NCI-H460 (cell line): ENCODE data around the gene RNF169. TPM values are rescaled to one million over a fixed set of nuclear protein-coding genes. Genes with fewer than 3 reads are reported as not detected.

Source experiments
- DNase-seq: peaks from one replicate; pipeline ENCODE4 v3.0.0-alpha.2; 2016; ENCODE audit warnings: low read depth; ENCODE audit errors: extremely low read depth
- polyA plus RNA-seq: library from polyadenylated mRNA; depleted of rRNA; stranded (reverse); fragments of >200 nt; gene quantifications from 2 replicates; pipeline ENCODE4 v1.2.3, GENCODE V29; 2014; cell fraction: nucleus; rRNA removed
- total RNA-seq: library from RNA; depleted of rRNA; stranded (reverse); fragments of >200 nt; shearing (Covaris generic); gene quantifications from 2 replicates; pipeline ENCODE4 v1.2.3, GENCODE V29; 2014; rRNA removed

RNF169 gene, protein sequence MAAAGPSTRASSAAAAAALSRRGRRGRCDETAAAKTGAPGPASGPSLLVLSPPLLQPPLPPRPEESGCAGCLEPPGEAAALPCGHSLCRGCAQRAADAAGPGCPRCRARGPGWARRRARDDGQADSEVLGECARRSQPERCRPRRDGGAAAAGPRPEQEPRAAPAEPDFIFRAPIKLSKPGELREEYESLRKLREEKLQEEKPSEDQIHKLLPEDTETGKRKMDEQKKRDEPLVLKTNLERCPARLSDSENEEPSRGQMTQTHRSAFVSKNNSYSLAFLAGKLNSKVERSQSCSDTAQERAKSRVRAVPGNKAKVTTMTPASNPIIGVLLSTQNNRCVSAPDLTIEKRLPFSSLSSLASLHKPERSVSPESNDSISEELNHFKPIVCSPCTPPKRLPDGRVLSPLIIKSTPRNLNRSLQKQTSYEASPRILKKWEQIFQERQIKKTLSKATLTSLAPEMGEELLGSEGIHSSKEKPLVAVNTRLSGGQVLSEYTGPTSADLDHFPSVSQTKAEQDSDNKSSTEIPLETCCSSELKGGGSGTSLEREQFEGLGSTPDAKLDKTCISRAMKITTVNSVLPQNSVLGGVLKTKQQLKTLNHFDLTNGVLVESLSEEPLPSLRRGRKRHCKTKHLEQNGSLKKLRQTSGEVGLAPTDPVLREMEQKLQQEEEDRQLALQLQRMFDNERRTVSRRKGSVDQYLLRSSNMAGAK
- 11.1 and 12.3 TPM in 2 replicates for total RNA-seq
- polyA plus RNA-seq: 12.0 and 17.5 TPM in 2 replicates

GRCh38 chr11:74748211-74749126, at the start of gene RNF169:
Gene RNF169, plus strand, starts transcription at chr11:74748849. Its CDS starts 32 bp downstream, at chr11:74748881.
- peak; percentile 88 for DNase-seq

GRCh38 chr11:74699615-74700396, 48.8 kb upstream of the RNF169 start:
- DNase-seq: no peak

DNA sequence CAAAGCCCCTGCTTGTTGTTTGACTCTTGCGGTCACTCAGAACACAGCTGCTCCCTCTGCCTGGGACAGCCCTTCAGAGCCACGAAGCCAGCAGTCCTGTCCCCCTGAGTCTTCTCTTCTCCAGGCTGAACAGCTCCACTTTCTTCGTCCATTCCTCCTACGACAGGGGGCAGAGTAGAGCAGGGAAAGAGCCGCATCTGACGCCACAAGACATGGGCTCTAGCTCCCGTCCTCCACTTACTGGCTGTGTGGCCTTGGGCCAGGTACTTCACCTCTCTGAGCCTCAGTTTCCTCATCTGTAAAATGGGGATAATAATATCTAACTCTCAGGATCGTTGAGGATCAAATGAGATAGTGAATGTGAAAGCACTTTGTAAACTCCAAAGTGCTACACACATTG, 47.3 kb upstream of the RNF169 start:
- DNase-seq: no peak

DNA sequence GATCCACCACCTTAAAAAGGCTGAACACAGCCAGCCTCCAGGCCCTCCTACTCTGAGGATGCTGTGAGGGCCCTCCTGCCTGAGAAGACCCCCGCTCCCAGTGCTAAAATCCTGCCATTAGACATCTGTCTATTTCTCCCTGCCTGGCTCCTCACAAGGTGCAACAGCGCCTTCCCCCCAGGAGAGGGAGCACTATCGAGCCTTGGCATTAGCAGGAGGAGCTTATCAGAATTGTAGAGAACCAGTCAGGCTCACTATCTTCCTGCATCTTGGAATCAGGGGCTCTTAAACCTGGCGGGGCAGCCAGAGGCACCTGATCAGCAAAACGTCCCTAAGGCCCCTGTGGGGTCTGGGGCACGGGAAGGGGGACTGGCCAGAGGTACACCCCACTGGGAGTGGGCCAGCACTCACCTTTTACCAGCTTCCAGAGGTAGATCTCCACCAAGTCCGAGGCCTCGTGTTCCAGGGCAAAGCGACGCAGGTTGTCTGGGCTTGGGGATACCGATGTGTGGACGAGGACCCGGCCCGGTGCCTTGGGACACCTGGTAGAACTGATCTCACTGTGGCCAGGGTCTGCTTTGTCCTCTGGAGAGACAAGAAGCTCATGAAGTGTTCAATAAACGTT, 46.2 kb upstream of the RNF169 start:
- DNase-seq: peak; percentile 60

GRCh38 chr11:74703211-74703610, 45.4 kb upstream of the RNF169 start:
- no peak for DNase-seq

DNA sequence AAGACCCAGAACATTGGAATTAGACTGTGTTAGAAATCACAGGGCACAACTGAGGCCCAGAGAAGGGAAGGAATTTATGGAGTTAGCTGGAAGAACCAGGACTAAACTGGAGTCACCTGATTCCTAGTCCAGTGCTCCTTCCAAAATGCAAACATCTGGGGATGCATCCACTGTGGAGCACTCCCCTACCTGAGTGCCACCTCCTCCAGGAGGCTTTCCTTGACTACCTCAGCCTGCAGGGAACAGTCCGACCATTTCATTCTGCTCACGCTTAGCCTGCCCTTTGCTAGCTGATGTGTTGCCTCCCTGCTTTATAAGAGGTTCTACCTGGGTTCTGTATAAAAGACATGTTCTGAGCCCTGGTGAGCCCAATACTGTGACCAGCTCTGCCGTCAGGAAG, 41.5 kb upstream of the RNF169 start:
- no peak for DNase-seq

DNA sequence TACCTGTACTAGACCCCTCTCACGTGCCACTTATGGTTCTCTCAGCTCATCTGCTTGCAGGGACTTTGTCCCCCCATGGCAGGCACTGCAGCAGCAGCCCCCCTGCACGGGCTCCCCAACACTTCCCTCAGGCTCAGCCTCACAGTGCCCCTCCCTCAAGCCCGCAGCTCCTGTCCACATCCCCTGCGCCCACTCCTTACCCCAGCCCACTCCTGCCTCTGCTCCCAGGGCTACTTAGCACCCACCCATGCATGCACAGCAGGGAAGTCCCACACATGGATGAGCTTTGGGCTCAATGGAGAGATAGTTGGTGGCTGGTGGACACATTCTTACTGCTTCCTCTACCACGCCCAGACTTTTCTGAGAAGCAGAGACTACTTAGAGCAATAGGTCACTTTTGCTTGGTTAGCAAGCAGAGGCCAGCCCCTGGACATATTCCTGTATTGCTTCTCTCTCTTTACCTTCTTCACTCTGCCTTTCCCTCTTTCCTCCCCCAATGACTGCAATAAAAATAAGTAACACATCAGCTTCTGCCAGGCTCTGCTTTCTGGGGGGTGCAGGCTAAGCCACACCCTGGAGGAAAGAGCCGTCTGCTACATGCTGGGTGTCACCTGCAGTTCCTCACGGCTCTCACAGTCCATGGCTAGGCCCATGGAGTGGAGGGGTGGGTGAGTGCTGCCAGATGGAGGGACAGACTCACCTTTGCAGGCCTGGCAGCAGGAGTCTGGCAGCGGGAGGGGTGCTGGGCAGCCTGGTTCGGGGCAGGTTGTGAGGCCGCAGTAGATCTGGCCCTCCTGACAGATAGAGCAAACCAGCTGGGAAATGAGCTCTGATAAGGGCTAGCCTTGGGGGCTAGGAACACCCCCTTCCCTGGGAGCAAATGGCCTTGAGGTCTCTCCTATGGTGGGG, 40.8 kb upstream of the RNF169 start:
- no peak for DNase-seq

DNA sequence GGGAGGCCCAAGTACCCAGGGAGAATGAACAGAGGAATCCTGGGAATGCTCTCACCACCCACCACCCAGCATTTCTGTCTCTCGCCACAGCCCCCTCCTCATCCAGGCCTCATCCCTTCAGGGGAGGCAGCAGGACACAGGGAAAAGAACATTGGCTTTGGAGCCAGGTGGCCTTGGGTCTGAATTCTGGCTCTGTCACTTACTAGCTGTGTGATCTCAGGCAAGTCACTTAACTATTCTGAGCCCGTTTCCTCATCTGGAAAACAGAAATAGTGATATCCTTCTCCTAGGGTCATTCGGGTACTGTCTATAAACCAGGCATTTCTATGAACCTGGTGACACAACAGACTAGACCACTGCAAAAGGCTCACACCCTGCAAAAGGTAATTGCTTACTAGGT, 39.5 kb upstream of the RNF169 start:
- no peak for DNase-seq

- no peak for DNase-seq
Observed at GRCh38 chr11:74710281-74710938, 38.2 kb upstream of the RNF169 start.

DNA sequence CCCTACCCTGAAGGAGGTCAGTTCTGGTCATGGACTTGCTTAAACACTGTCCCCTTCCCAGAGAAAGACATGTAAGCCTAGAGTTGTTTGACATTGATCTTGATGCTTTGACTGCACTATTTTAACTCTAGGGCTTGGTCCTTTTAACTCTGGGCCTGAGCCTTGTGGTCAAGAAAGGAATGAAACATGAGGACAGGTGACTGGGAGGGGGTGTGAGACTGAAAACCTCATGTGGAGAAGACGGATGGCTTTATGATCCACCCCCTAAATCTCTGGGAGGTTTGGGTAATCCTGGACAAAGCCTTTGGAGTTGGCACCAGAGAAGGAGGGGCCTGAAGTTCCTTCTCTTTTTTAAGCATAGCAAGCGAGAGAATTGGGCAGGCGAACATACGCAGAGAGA, 35.0 kb upstream of the RNF169 start:
- DNase-seq: no peak

DNA sequence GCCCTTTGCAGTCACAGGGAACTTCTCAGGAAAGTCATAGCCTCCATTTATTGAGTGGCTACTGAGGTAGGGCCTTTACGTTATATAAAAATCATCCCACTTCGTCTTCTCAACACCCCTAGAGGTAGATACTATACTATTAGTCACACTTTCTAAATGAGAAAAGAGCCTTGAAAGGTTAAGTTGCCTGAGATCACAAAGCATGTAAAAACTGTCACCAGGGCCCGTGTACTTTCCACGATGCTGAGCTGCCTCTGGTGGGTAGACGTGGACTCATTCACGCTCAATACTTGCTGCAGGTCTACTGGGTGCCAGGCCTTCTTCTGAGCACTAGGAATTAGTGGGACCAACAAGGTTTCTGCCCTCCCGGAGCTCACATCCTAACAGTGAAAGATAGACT, 33.7 kb upstream of the RNF169 start:
- no peak for DNase-seq

DNA sequence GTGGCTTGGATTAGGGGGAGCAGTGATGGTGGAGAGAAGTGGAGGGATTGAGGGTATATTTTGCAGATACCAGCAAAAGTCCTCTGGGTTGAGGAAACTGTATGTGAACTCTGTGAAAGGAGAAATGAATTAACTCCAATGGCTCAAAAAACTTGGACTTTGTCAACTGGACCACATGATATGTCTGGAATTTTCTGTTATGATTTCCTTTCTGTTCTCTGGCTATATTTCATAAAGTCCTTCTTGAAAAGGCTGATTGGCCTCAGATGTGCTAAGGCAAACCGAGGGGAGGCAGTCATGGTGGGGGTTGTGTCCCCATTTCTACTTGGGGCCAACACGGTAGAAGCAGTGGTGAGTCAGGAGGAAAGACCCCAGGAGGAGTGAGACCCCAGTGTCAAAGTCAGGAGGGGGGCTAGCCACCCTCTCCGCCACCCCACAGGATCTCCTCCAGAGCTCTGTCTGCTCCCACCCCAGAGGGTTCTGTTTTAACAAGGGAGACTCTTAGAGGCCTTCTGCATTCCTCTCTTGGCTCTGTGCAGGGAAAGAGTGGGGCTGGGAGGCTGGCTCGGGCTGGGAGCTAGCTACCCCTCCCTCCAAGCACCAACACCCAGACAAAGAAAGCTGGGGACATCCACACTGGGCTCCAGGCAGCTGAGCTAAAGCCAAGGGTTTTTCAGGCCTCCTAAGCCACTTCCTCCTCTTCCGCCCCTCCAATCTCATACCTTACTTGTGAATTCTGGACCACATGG, 31.3 kb upstream of the RNF169 start:
- DNase-seq: no peak

GRCh38 chr11:74719011-74719410, 29.6 kb upstream of the RNF169 start:
- no peak for DNase-seq

DNA sequence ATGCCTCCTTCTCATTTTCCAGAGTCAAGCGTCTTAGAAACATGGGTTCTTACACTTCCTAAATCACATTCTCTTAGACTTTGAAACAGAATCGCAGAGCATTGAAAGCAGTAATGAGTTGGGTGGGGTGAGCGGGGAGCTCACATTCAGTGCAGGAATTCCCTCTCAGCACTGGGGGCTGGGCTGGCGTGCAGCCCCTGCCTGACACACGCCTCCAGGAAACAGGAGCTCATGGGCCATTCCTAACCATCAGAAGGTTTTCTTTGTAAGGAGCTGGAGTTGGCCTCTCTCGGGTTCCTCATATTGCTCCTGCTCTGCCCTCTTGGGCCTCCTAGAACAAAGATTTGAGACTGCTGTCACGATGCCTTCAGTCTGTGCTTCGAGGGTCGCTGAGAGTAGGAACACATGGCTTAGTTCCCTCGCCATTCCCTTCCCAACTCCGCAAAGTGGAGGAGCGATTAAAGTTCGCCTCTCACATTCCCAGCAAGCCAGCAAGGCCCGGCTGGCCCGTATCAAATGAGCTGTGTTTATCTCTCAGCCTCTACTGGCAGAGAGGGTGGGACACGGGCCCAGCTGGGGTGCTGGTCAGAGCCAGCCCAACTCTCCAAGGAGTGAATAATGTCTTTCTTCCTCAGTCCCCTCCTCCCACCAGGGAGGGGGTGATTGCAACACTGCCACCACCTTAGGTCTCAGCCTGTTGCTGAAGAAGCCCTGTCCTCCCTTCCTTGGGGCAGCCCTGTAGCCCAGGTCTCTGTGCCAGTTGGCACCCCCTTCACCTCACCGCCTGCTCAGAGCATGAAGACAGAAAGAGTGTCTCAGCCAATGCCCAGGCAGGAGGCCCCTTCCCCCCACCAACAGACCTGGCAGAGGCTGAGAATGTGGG, 27.8 kb upstream of the RNF169 start:
- DNase-seq: no peak

DNA sequence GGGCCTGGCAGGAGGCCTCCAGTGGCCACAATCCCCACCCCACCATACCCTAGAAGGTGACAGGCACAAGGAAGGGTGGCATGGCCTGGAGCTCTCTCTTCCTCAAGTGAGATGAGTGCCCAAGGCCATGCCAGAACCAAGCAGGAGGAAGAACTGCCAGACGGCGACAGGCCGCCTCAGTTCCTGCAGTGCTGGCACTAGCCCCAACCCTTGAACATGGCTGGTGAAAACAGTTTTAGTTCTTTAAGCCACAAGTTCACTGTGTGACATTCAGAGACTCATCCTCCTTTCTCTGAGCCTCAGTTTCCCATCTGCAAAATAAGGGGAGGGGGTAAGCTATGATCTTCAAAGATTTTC, 27.2 kb upstream of the RNF169 start:
- DNase-seq: no peak

DNA sequence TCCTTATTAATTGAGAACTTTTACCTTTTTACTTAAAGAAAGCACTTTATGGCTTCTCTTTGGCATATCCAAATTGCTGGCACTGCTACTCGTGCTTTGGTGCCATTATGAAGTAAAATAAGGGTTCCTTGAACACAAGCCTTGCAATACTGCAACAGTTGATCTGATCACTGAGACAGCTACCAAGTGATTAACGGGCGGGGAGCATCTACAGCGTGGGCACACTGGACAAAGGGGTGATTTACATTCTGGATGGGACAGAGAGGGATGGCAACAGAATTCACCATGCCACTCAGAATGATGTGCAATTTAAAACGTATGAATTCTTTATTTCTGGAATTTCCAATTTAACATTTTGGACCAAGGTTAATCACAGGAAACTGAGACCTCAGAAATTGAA, 25.1 kb upstream of the RNF169 start:
- no peak for DNase-seq

GRCh38 chr11:74725701-74726100, 22.9 kb upstream of the RNF169 start:
- no peak for DNase-seq
